Muscle of leg (tissue), 11 donors: Measurements from ENCODE around the gene PARVB. TPM values are rescaled to one million over a fixed set of nuclear protein-coding genes. Genes with fewer than 3 reads are reported as not detected.

Source experiments
- DNase-seq: peaks from one replicate; pipeline ENCODE4 v3.0.0; 2013
- H3K27ac ChIP-seq: one replicate; pipeline ENCODE4 v1.5.1; 2013; ENCODE audit warnings: mild to moderate bottlenecking, low read length, control low read depth
- H3K27me3 ChIP-seq: one replicate; pipeline ENCODE4 v1.6.1; 2013; ENCODE audit warnings: low read length; ENCODE audit not compliant: control insufficient read depth, insufficient read depth
- H3K36me3 ChIP-seq: one replicate; pipeline ENCODE4 v1.6.1; 2013; ENCODE audit warnings: low read length; ENCODE audit not compliant: control insufficient read depth, insufficient read depth
- H3K4me1 ChIP-seq: one replicate; pipeline ENCODE4 v1.6.1; 2013; ENCODE audit warnings: low read length; ENCODE audit not compliant: control insufficient read depth, insufficient read depth
- H3K4me3 ChIP-seq: one replicate; pipeline ENCODE4 v1.5.1; 2013; ENCODE audit warnings: low read length, control low read depth
- H3K9me3 ChIP-seq: replicated peaks from 2 replicates; pipeline ENCODE4 v1.6.1; 2013; ENCODE audit warnings: low read depth, low read length; ENCODE audit not compliant: control insufficient read depth
- WGBS: methylation state at CpG from one replicate; pipeline ENCODE4 v1.1.5; 2013; ENCODE audit warnings: missing lambda C conversion rate; ENCODE audit not compliant: insufficient coverage; 5-methylcytosine and 5-hydroxymethylcytosine counted together
- polyA plus RNA-seq, 8 donors: library from polyadenylated mRNA; unstranded; fragments of 120-200 nt; gene quantifications; one replicate each; pipeline versions ENCODE4 v1.2.1 to v1.2.3, GENCODE V29; 2013; ENCODE audit warnings: inconsistent platforms in 1 of 8, low replicate concordance in 1 of 8; ENCODE audit not compliant: insufficient read length in 8 of 8, insufficient read depth in 1 of 8
- total RNA-seq: library from RNA; stranded (reverse); fragments of 120-200 nt; gene quantifications from one replicate; pipeline ENCODE4 v1.2.4, GENCODE V29; 2013

The PARVB gene
- total and polyA plus RNA-seq, 9 donors: 31.5 to 52.0 (median 43.8) TPM

- Histone ChIP-seq H3K4me3 (no peak overlapping the region), H3K4me1 (peaks cover 64% of the 10 kb centered on the region), H3K9me3 (no peaks in the 10 kb centered on the region), H3K27ac (peak overlapping the region; percentile 84), H3K27me3 (no peaks in the 10 kb centered on the region), H3K36me3 (no peaks in the 10 kb centered on the region)
- no peak for DNase-seq
- 90% methylated on average over 2 of the region's 7 CpGs for WGBS
Observed at GRCh38 chr22:44033287-44033686, 9.2 kb downstream of the PARVB start.

- Histone ChIP-seq H3K4me3 (no peak overlapping the region), H3K9me3 (no peaks in the 10 kb centered on the region), H3K36me3 (no peaks in the 10 kb centered on the region), H3K27ac (peak overlapping the region; percentile 84), H3K27me3 (no peaks in the 10 kb centered on the region), H3K4me1 (peaks cover 61% of the 10 kb centered on the region)
- peak; percentile 90 for DNase-seq
- WGBS: 0% methylated on average over 1 of the region's 8 CpGs
Observed at GRCh38 chr22:44033694-44034093, 9.6 kb downstream of the PARVB start.

DNA sequence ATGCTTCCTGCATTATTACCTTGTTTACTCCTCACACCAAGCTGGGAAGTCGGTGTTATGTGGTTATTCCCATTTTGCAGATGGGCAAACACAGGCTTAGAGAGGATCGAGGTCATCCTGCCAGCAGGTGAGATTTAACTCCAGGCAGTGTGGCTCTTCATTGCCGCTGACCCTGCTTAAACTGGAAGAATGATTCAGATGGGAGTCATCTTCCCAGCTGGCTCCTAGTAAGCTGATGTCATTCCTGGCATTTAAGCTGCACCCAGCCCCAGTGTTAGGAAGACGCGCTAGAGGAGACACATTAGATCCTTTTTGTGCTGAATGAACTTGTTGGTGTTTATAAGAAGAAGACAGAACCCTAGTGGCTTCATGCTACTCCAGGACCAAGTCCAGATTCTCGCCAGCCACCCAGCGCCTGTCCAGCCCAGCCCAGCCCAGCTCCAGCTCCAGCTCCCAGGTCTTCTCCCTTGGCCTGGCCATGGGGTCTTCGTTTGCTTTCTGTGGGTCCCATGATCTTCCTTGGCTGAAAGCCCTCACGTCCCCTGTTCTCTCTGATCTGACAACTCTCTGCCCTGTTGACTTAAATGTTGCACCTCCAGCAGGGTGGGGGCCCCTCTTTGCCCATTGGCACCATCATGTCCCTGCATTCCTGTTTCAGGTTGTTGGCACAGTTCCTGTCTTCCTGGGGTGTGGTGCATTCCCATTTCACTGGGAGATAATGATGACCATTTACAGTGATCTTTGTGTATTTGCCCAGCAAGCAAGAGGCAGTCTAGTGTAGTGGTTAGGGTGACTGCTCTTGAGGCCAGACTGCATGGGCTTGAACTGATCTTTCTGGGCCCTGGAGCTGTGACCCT, 13.6 kb downstream of the PARVB start:
- Histone ChIP-seq H3K27me3 (no peaks in the 10 kb centered on the region), H3K9me3 (peaks cover 2% of the 10 kb centered on the region), H3K4me1 (peaks cover 28% of the 10 kb centered on the region), H3K36me3 (no peaks in the 10 kb centered on the region), H3K4me3 (no peak overlapping the region), H3K27ac (peak overlapping the region; percentile 83)
- peak; percentile 90 for DNase-seq
- 51% methylated on average over 4 of the region's 9 CpGs for WGBS

GRCh38 chr22:44039566-44040171, 15.6 kb downstream of the PARVB start:
- no peaks in the 10 kb centered on the region for H3K36me3 ChIP-seq
- H3K4me3 ChIP-seq: no peak overlapping the region
- no peak for DNase-seq
- peaks cover 14% of the 10 kb centered on the region for H3K4me1 ChIP-seq
- peaks cover 2% of the 10 kb centered on the region for H3K9me3 ChIP-seq
- WGBS: 90% methylated on average over 4 of the region's 8 CpGs
- no peaks in the 10 kb centered on the region for H3K27me3 ChIP-seq
- H3K27ac ChIP-seq: no peak overlapping the region

DNA sequence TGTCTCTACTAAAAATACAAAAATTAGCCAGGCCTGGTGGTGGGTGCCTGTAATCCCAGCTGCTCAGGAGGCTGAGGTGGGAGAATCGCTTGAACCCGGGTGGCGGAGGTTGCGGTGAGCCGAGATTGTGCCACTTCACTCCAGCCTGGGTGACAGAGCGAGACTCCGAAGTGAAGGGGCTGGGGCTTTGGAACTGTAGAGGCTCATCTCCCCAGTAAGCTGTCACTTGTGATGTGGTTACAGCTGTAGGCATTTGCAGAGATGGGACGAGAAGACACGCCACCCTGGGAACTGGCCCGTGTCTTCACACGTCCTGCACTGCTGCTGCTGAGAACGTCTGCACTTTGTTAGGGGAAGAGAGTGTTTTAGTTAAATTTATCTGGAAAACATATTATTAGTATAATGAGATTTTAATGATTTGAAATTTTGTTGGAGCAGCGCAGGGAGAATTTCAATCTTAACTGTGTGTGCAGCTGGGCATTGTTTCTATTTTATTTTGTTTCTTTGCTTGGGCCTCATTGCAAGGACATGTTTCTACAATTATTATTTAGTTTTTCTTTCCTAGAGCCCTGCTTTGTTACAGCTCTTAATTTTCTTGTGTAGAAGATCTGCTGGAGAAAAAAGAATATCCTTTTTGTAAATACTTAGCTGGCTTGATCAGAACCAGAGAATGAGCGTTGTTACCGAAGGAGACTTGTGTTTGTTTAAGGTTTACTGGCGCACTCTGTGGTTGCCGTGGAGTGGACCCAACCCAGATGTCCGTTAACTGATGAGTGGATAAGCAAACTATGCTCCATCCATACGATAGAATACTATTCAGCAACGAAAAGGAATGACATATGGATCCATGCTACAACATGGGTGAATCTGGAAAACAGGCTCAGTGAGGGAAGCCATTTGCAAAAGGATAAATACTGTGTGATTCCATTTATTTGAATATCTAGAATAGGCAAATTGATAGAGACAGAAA, 18.4 kb downstream of the PARVB start:
- H3K4me1 ChIP-seq: peaks cover 9% of the 10 kb centered on the region
- H3K27ac ChIP-seq: no peak overlapping the region
- H3K27me3 ChIP-seq: no peaks in the 10 kb centered on the region
- DNase-seq: no peak
- peaks cover 3% of the 10 kb centered on the region for H3K36me3 ChIP-seq
- H3K9me3 ChIP-seq: peaks cover 2% of the 10 kb centered on the region
- no peak overlapping the region for H3K4me3 ChIP-seq
- no CpG with 5 or more reads among the region's 20 CpGs for WGBS

- Histone ChIP-seq H3K27ac (no peak overlapping the region), H3K36me3 (peaks cover 3% of the 10 kb centered on the region), H3K4me1 (peaks cover 12% of the 10 kb centered on the region), H3K27me3 (no peaks in the 10 kb centered on the region), H3K9me3 (peaks cover 2% of the 10 kb centered on the region), H3K4me3 (no peak overlapping the region)
- WGBS: no CpG with 5 or more reads among the region's 1 CpG
- no peak for DNase-seq
Observed at GRCh38 chr22:44045145-44045544, 21.0 kb downstream of the PARVB start.

- no peak for DNase-seq
- 86% methylated on average over 4 of the region's 14 CpGs for WGBS
- Histone ChIP-seq H3K36me3 (peaks cover 3% of the 10 kb centered on the region), H3K27ac (no peak overlapping the region), H3K4me1 (peaks cover 21% of the 10 kb centered on the region), H3K27me3 (no peaks in the 10 kb centered on the region), H3K9me3 (no peaks in the 10 kb centered on the region), H3K4me3 (no peak overlapping the region)
Observed at GRCh38 chr22:44046485-44047141, 22.5 kb downstream of the PARVB start.

DNA sequence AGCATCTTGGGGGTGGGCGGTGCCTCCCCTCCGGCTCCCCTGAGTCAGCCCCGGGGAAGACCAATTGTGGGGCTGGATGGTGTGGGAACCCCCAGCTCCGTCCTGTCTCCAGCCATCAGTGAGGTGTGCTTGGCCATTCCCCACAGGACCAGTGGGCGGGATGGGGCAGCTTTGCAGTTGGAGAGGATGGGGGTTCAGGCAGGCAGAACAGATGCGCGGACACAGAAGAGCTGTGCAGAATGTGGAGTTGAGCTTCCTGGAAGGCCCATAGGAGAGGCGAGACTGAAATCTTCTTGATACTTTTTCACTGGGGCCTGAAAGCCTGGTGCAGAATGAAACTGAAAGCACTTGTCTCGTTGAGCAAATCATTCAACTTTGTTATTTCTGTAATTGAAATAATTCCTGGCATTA, 23.8 kb downstream of the PARVB start:
- H3K27ac ChIP-seq: no peak overlapping the region
- peaks cover 3% of the 10 kb centered on the region for H3K36me3 ChIP-seq
- H3K9me3 ChIP-seq: no peaks in the 10 kb centered on the region
- no peak overlapping the region for H3K4me3 ChIP-seq
- DNase-seq: no peak
- no peaks in the 10 kb centered on the region for H3K27me3 ChIP-seq
- 86% methylated on average over 5 of the region's 9 CpGs for WGBS
- peaks cover 19% of the 10 kb centered on the region for H3K4me1 ChIP-seq

DNA sequence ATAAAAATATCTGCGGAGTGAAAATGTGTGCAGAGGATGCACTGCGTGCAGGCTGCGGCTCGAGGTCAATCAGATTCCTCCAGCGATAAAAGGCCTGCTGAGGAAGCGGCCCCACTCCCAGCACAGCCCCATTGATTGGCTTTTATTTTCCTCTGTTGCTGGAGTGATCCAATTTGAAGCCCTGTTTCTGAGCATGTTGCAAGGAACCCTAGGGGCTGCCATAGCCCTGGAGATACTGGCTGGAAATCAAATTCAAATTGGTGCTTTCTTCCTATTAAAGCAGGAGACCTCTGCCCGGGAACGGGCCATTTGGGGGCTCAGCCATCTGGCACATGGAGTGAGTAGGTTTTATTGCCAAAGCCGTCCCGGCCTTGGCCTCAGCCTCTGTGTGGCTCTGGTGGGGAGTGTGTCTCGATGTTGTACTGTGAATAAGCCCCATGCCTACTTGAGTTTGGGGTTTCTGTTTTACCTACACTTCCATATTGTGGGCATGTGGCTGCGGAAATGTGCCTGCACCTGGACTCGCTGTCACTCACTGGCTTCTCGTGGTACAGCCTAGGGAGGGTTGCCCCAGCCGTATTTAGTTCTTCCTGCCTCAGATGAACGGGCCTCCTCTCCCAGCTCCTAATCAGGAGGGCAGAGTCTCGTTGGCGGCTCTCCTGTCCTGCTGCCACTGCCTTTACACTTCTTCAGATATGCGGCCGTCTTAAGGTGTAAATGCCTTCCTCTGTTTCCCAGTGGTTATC, 25.6 kb downstream of the PARVB start:
- H3K9me3 ChIP-seq: no peaks in the 10 kb centered on the region
- 42% methylated on average over 8 of the region's 20 CpGs for WGBS
- peaks cover 19% of the 10 kb centered on the region for H3K4me1 ChIP-seq
- peaks cover 3% of the 10 kb centered on the region for H3K36me3 ChIP-seq
- no peak for DNase-seq
- H3K27ac ChIP-seq: peak overlapping the region; percentile 3
- H3K27me3 ChIP-seq: no peaks in the 10 kb centered on the region
- H3K4me3 ChIP-seq: no peak overlapping the region
